PC-3 (cell line): ENCODE results near the gene MCAT. TPM values are rescaled to one million over a fixed set of nuclear protein-coding genes. Genes with fewer than 3 reads are reported as not detected.

ENCODE experiments used
- ATAC-seq: fragments of 200-7000 bp; cut with Tn5 transposase; 2 replicates; pipeline ENCODE4 v1.9.1; 2020; ENCODE audit warnings: mild to moderate bottlenecking, moderate library complexity
- BruUV-seq: library from RNA; stranded (reverse); fragments of 400-500 nt; replicated peaks from 2 replicates; lab custom pipeline; 2021; lab: Mats Ljungman, UMichigan
- CTCF ChIA-PET: fragments of 300-600 bp; sonication (Branson Sonifier 250); formaldehyde crosslinking; loops from one replicate; lab custom pipeline; 2022; ENCODE audit warnings: antibody characterized with exemption; lab: Charles Lee
- POLR2A ChIA-PET: fragments of 300-600 bp; sonication (Branson Sonifier 250); formaldehyde crosslinking; loops from one replicate; lab custom pipeline; 2022; ENCODE audit warnings: antibody characterized with exemption; ENCODE audit not compliant: unreplicated experiment; lab: Charles Lee
- DNase-seq: peaks from one replicate; pipeline ENCODE4 v3.0.0-alpha.2; 2015
- H2AFZ ChIP-seq: fragments of 300-600 bp; sonication (generic); 2 replicates; pipeline ENCODE4 v1.6.0; 2016; ENCODE audit warnings: antibody characterized with exemption, low read length
- H3F3A ChIP-seq: fragments of 300-600 bp; sonication (generic); one replicate; pipeline ENCODE4 v1.6.0; 2017; ENCODE audit warnings: antibody characterized with exemption, low read length, control low read depth, mild to moderate bottlenecking; ENCODE audit not compliant: unreplicated experiment
- H3K27ac ChIP-seq: fragments of 300-600 bp; sonication (generic); 2 replicates; pipeline ENCODE4 v1.5.1; 2016; ENCODE audit warnings: mild to moderate bottlenecking, low read length
- H3K27me3 ChIP-seq: fragments of 300-600 bp; sonication (generic); 2 replicates; pipeline ENCODE4 v1.6.1; 2016; ENCODE audit warnings: low read length, mixed read lengths
- H3K36me3 ChIP-seq: fragments of 300-600 bp; sonication (generic); 2 replicates; pipeline ENCODE4 v1.6.1; 2016; ENCODE audit warnings: low read depth, mixed run types, low read length, mixed read lengths
- H3K4me1 ChIP-seq: fragments of 300-600 bp; sonication (generic); 2 replicates; pipeline ENCODE4 v1.5.1; 2016; ENCODE audit warnings: low read length; ENCODE audit not compliant: insufficient read depth
- H3K4me2 ChIP-seq: fragments of 300-600 bp; sonication (generic); 2 replicates; pipeline ENCODE4 v1.6.0; 2016; ENCODE audit warnings: low read length
- H3K4me3 ChIP-seq: fragments of 300-600 bp; sonication (generic); 2 replicates; pipeline ENCODE4 v1.5.1; 2016; ENCODE audit warnings: mild to moderate bottlenecking, low read length, mixed read lengths
- H3K79me2 ChIP-seq: fragments of 300-600 bp; sonication (generic); 2 replicates; pipeline ENCODE4 v1.6.1; 2017; ENCODE audit warnings: low read length, mixed read lengths
- H3K9ac ChIP-seq: fragments of 300-600 bp; sonication (generic); 2 replicates; pipeline ENCODE4 v1.6.0; 2016; ENCODE audit warnings: mild to moderate bottlenecking, low read length
- H3K9me2 ChIP-seq: fragments of 300-600 bp; sonication (generic); replicated peaks from 2 replicates; pipeline ENCODE4 v1.6.1; 2016; ENCODE audit warnings: mixed run types, low read length, mixed read lengths
- H3K9me3 ChIP-seq: fragments of 300-600 bp; sonication (generic); 2 replicates; pipeline ENCODE4 v1.6.1; 2016; ENCODE audit warnings: low read length, mixed read lengths
- H4K20me1 ChIP-seq: fragments of 300-600 bp; sonication (generic); 2 replicates; pipeline ENCODE4 v1.6.1; 2016; ENCODE audit warnings: low read length, mixed read lengths
- CTCF ChIP-seq: fragments of 300-600 bp; sonication (generic); conservative IDR thresholded peaks from 2 replicates; pipeline ENCODE4 v1.5.1; 2017; ENCODE audit warnings: antibody characterized with exemption, low read depth, mild to moderate bottlenecking, low read length
- EZH2 ChIP-seq: fragments of 300-600 bp; sonication (generic); IDR thresholded peaks from one replicate; pipeline ENCODE4 v1.6.1; 2017; ENCODE audit warnings: antibody characterized with exemption, mild to moderate bottlenecking, low read length; ENCODE audit not compliant: unreplicated experiment
- EZH2phosphoT487 ChIP-seq: fragments of 300-600 bp; sonication (generic); IDR thresholded peaks from 2 replicates; pipeline ENCODE4 v1.6.1; 2018; ENCODE audit warnings: mild to moderate bottlenecking, antibody characterized with exemption, low read length, borderline replicate concordance
- intact Hi-C: fragments of 100-400 bp; cut with micrococcal nuclease; formaldehyde crosslinking; loops from 2 replicates; pipeline ENCODE4 v1.9.0; 2023
- total RNA-seq: library from RNA; depleted of rRNA; stranded (reverse); fragments of >200 nt; gene quantifications from 2 replicates; pipeline ENCODE4 v1.2.3, GENCODE V29; 2014

Gene MCAT
- total RNA-seq, 1 experiment from 2014 or later = 29.2 TPM

- Histone ChIP-seq H3K9ac (no peak overlapping the region), H3K4me1 (peaks cover 9% of the 10 kb centered on the region), H3K4me3 (no peak overlapping the region), H2AFZ (no peak overlapping the region), H3K27me3 (no peaks in the 10 kb centered on the region), H3F3A (no peaks in the 10 kb centered on the region), H3K27ac (peak overlapping the region; percentile 57), H3K36me3 (no peaks in the 10 kb centered on the region), H3K9me2 (no peaks in the 10 kb centered on the region), H3K9me3 (no peaks in the 10 kb centered on the region), H3K79me2 (no peaks in the 10 kb centered on the region), H3K4me2 (peak overlapping the region; percentile 41; the same call in 1 of the 2 replicates), H4K20me1 (no peaks in the 10 kb centered on the region)
- no TSS peak for BruUV-seq
- intact Hi-C loops = loop anchor here (10.0 kb wide), 1 partner anchor 229 kb away; no protein-coding TSS in a partner anchor
- ChIA-PET CTCF (interaction anchor here (0.6 kb wide), 1 partner anchor 340 kb away, joined by 3 read pairs; no protein-coding TSS in a partner anchor), POLR2A (interaction anchor here (0.6 kb wide), 1 partner anchor 32 kb away, joined by 5 read pairs; no protein-coding TSS in a partner anchor)
- ATAC-seq (peak; percentile 41), DNase-seq (peak; percentile 84)
- TF ChIP-seq EZH2phosphoT487 = no peak
- peak; percentile 37 for TF ChIP-seq CTCF
- TF ChIP-seq EZH2 = no peak
Observed at GRCh38 chr22:43094085-43094484, 49.1 kb downstream of the MCAT start.

GRCh38 chr22:43092085-43092484 lies 51.1 kb downstream of the MCAT start:
- no peaks in the 10 kb centered on the region for H3K9me3 ChIP-seq
- ChIA-PET POLR2A (no interaction called here), CTCF (interaction anchor here (1.1 kb wide), 1 partner anchor 97 kb away, joined by 3 read pairs; no protein-coding TSS in a partner anchor)
- H3K4me3 ChIP-seq = no peak overlapping the region
- no peak overlapping the region for H3K9ac ChIP-seq
- DNase-seq (no peak), ATAC-seq (no peak)
- TF ChIP-seq EZH2 (no peak), EZH2phosphoT487 (no peak), CTCF (no peak)
- no peaks in the 10 kb centered on the region for H3K27me3 ChIP-seq
- H3K4me1 ChIP-seq = peaks cover 9% of the 10 kb centered on the region
- H4K20me1 ChIP-seq = no peaks in the 10 kb centered on the region
- H3K36me3 ChIP-seq = no peaks in the 10 kb centered on the region
- no peak overlapping the region for H2AFZ ChIP-seq
- no peaks in the 10 kb centered on the region for H3K79me2 ChIP-seq
- H3K27ac ChIP-seq = no peak overlapping the region
- no peak overlapping the region for H3K4me2 ChIP-seq
- H3F3A ChIP-seq = no peaks in the 10 kb centered on the region
- BruUV-seq = no TSS peak
- intact Hi-C loops = loop anchor here (10.0 kb wide), 1 partner anchor 227 kb away; no protein-coding TSS in a partner anchor
- no peaks in the 10 kb centered on the region for H3K9me2 ChIP-seq

- no peak overlapping the region for H2AFZ ChIP-seq
- intact Hi-C loops = loop anchor here (2.0 to 10.0 kb wide), 2 partner anchors 225 to 309 kb away; no protein-coding TSS in a partner anchor
Observed at GRCh38 chr22:43090130-43090789, 52.9 kb downstream of the MCAT start.

More at GRCh38 chr22:43090130-43090789, 52.9 kb downstream of the MCAT start:
- Histone ChIP-seq H3K9me3 (no peaks in the 10 kb centered on the region), H3K79me2 (no peaks in the 10 kb centered on the region), H3K9me2 (no peaks in the 10 kb centered on the region), H3K36me3 (no peaks in the 10 kb centered on the region), H3K4me1 (peaks cover 9% of the 10 kb centered on the region), H3K27ac (no peak overlapping the region), H3K9ac (no peak overlapping the region), H3K4me2 (no peak overlapping the region), H3K27me3 (no peaks in the 10 kb centered on the region), H4K20me1 (no peaks in the 10 kb centered on the region), H3K4me3 (no peak overlapping the region), H3F3A (no peaks in the 10 kb centered on the region)
- peak; percentile 70 for TF ChIP-seq CTCF
- TF ChIP-seq EZH2 = no peak
- TF ChIP-seq EZH2phosphoT487 = no peak
- ChIA-PET POLR2A (no interaction called here), CTCF (interaction anchor here (0.5 to 1.5 kb wide), 5 partner anchors 45 to 222 kb away, joined by 3 to 9 read pairs (median 7); no protein-coding TSS in a partner anchor)
- peak; percentile 41 for ATAC-seq
- TSS peak; percentile 80 for BruUV-seq
- peak; percentile 84 for DNase-seq
